ENCODE results near the gene C16orf74.

Gene C16orf74

DNA sequence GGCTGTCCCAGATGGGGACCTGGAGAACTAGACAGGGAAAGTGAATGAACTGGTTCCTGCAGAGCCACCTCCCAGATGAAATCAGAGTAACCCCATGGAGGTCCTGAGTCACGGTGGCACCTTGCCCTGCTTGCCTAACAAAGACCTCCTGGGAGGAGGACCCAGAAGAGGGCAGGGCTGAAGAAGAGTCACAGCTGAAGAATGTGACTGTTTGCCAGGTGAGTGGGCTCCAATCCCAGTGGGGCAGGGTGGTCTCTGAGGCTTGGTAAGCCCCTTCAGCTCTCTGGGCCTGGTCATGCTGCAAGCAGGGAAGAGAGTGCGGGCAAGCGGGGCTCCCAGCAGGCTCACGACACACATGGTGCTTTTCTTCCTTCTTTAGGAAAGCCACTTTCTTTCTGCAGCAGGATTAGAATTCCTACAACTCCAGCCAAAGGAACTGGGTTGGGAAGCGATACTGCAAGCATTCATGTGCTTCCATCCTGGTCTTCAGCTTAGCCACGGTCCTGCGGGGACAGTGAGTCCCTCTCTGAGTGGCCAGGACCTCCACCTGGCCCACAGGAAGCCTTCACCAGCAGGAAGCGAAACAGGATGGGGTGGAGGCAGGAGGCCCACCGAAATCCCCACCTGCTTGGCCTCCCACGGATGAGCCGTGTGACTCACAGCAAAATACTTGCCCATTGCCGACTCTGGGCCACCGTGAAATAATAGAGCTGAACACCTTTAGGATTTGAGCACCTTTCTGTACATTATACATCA, 4.3 kb downstream of the C16orf74 start:
- no peak for FAIRE-seq

DNA sequence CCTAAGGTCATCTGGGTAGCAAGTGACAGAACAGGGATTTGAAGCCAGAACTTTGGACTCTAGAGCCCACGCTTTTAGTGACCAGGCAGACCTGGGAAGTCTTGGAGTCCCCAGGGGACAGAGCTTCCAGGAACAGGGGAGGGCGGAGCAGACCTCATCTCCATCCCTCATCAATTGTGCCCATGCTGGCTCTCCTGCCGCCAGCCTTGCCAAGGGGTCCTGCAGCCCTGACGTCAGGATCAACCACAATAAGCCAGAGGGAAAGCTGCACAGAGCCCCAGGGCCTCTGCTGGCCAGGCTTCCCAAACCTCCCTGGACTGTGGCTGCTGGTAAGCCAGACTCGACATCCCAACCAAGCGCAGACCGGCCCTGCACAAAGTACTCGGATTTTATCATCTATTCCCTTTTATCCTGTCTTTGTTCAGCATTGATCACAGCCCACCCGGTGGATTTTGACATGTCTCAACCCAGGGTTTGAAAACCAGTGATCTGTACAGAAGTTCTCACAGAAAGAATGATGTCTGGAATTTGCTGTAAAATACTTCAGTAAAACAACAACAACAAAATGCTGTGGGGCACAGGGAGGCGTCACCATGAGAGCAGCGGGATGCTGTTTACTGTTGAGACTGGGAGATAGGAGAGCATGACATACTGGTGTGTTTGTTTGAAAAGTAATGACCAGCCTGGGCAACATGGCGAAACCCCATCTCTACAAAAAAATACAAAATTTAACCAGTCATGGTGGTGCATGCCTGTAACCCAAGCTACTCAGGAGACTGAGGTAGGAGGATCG, 11.8 kb downstream of the C16orf74 start:
- FAIRE-seq, result no peak

DNA sequence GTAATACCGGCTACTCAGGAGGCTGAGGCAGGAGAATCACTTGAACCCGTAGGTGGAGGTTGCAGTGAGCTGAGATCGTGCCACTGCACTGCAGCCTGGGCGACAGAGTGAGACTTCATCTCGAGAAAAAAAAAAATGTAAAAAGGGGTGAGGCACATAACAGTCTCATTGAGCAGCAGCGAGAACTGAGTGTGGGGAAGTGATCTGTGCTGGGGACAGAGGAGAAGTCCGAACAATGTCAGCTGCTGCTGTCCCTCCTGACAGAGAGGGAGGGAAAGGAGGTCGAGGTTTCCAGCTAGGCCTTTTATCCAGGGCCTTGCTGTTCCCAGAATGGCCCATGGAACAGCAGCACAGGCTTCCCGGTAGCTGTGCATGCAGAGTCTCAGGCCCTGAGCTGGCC, 14.0 kb downstream of the C16orf74 start:
- no peak for FAIRE-seq

DNA sequence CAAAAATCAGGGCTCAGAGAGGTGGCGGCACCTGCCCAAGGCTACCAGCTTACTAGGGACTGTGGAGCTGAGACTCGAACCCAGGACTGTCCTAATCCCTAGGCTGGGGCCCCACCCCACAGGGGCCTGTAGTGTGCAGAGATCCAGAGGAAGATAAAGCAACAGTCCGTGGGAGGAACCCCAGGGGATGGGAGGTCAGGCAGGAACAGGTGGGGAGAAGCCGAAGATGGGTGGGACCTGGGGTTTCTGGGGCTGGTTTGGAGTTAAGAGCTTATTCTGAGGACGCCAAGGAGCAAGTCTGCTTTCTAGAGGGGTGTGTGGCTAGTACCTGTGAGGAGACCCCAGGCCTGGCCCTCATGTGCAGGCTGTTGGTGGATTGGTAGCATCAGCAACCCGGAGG, 14.9 kb downstream of the C16orf74 start:
- no peak for FAIRE-seq

DNA sequence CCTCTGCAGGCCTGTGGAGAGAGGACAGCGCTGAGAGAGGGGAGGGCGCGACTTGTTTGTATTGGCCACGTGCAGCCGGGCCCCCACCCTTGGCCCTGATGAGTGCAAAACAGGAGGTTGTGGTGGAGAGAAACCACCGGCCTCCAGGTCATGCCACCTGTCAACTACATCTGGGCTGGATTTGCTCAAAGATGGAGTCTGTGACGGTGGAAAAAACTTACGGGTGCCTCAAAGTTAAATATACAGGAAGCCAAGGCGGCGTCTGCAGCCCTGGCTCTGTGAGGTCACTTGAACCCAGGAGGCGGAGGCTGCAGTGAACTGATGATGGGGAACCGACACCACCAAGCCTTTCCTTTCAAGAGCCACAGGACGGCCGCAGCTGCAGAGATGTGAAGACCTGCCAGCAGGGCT, 15.7 kb downstream of the C16orf74 start:
- FAIRE-seq, result no peak

DNA sequence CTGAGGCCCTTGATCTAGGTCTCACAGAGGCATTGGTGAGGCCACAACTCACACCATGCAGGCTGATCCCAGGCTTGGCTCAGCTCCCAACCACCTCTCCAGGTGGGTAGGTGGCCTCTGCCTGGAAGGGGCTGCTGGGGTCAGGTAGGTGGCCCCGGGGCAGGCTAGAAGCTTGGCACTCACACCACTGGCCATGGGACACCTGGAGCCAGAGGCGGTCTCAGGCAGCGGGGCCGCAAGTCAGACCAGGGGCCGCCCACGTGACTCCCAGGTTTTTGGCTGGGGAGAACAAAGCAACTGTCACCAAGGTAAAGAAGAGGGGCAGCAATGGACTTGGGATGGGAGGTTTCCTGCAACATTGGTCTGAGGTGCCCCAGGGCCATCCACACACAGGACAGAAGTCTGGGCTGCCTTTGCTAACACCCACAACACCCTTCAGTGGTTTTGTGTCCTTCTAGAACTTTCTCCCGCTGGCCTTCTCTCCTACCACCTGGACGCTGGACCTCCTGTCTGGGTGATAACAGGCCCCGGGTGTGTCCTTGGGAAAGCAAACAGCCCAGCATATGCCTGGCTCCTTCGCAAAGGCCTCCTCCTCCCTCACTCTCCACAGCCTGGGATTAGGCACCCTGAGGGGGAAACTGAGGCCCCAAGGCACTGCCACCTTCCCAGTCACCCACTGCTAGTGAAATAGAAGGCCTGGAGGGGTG, 16.4 kb downstream of the C16orf74 start:
- FAIRE-seq, result no peak

DNA sequence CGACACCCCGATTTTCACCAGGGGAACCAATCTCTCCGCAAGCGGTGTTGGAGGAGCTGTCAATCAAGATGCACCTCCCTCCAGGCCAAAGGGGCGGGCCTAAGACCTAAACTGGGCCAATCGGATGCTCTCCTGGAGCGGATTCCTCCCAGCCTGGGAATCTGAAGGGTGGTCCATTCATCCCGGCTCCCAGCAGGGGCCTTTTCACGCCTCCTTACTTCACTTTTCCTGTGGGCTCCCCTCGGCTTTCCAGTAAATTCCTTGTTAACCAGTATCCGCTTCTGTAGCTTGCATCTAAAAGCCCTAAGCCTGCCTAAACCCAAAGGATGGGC, 17.1 kb downstream of the C16orf74 start:
- FAIRE-seq, result no peak

DNA sequence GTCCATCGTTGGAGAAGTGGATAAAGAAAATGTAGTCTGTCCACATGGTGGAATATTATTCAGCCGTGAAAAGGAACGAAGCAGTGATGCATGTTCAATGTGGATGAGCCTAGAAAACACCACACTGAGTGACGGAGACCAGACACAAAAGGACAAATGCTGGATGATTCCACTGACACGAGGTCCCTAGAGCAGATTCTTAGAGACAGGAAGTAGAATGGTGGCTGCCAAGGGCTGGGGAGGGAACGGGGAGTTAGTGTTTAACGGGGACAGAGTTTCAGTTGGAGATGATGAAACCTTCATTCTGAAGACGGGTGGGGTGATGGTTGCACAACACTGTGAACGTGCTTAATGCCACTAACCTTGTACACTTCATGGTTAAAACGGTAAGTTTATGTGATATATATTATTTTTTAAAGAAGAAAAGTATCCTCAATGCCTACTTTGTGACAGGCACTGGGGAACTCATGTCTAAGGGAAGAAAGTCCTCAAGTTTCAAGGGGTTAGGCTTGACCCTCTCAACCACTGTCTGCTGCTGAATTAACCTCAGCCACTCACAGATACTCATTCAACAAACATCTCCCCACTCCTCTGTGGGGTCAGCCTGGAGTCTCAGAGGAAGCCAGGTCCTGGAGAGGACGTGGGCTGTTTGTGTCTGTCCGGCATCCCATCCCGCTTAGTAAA, 17.6 kb downstream of the C16orf74 start:
- FAIRE-seq, result no peak

DNA sequence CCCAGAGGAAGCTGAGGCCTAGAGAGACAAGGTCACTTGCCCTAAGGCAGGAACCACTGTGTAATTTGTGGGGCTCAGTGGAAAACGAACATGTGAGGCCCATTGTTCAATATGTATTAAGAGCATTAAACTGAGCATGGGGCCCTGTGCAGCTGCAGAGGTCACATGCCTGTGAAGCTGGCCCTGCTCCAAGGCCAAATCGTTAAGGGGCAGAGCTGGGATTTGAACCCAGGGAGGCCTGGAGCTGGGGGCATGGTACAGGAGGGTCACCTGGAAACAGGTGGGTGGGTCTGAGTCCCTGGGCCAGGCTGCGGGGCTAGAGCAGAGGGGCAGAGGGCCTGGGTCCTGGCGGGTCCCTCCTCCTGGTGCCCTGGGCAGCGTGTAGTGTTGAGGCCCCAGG, 19.7 kb downstream of the C16orf74 start:
- FAIRE-seq, result no peak

DNA sequence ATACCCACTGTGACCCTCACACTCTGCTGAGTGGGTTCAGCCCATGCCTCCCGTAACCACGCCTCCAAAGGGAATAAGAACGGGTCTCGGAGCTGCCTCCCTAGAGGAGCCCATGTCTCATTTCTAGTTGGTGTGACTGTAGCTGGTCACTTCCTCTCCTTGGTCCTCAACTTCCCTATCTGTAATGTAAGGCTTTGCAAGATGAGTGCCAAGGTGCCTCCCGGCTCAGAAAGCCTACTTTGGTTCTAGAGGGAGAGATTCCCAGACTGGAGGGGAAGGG, 20.8 kb downstream of the C16orf74 start:
- no peak for FAIRE-seq

DNA sequence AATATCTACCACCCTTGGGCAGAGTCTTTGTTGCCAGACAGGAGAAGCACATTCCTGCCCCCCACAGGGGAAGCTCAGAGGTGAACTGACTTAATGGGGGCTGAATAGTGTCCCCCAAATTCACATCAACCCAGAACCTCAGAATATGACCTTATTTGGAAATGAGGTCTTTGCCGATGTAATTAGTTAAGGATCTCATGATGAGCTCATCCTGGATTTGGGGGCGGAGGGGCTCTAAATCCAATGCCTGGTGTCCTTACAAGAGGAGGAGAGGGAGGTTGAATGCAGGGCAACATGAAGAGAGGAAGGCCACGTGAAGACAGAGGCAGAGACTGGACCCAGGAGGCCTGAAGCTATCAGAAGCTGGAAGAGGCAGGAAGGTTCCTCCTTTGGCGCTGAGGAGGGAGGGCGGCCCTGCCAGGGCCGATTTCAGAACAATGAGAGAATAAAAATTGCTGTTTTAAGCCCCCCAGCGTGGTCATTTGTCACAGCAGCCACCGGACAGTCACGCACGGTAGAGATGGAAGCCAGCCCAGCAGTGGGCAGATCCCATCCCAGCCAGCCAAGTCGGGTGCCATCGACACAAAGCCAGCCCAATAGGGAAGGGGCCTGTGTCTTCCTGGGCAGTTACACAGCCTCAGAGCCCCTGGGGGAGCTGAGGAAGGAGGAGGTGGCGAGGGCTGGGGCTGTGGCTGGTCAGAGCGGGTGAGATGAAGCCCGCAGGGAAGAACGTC, 21.3 kb downstream of the C16orf74 start:
- no peak for FAIRE-seq

DNA sequence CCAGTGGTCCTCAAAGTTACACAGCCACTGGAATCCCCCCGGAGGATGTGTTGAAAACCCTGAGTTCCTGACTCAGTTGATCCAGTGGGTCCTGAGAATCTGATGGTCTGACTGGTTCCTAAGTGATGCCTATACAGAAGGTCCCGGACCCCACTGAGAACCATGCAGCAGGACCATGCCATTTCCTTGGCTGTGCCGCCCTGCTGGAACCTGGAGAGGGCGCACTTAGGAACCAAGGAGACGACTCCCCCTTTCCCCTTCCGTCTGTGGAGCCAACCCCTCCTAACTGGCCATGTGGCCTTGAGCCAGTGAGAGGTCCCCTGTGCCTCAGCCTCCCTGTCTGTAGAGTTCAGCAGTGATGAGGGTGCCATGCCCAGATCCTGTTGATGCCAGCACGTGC, 22.0 kb downstream of the C16orf74 start:
- FAIRE-seq, result no peak

DNA sequence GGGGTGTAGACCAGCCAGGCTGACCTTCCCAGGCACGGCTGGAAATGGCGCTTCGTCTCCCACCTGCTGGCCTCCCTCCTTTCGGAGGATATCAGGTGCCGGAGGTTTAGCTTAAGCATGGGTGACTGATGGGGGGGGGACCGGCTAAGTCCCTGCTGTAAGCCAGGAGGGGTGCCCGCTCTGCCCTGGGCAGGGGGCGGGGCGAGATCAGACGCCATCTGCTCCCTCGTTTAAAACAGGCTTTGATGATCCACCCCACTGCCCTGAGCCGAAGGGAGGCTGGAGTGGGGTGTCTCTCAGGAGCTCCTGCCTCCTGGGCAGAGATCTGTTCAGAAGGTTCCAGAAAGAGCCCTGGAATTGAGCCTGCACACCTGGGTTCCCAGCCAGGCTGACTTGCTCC, 26.0 kb downstream of the C16orf74 start:
- no peak for FAIRE-seq

DNA sequence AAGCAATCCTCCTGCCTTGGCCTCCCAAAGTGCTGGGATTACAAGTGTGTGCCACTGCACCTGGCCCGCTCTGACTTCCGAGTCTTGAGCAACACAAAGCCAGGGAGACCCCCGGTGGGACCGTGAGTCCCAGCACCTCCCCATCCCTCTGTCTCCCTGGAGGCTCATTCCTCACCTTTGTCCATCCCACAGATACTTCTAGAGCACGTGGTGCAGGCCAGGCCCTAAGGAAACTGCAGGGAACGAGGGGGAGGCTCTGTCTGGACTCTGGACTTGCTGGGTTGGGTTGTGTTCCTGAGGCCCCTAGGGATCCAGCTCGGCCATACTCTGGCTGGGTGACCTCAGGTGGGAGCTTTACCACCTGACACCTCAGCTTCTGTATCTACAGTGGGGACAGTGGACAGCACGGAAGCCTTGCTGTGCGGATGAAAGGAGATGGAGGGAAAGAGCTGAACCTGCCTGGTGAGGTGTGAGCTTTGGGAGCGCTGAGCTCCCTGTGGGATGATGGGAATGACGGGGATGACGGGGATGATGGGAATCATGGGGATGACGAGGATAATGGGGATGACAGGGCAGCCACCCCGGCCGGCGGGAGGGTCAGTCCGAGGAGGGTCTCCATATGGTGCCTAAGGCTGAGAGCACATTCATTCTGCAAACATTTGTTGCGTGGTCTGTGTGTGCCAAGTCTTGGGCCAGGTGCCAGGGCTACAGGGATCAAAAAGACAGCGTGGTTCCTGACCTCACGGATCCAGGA, 26.6 kb downstream of the C16orf74 start:
- no peak for FAIRE-seq

DNA sequence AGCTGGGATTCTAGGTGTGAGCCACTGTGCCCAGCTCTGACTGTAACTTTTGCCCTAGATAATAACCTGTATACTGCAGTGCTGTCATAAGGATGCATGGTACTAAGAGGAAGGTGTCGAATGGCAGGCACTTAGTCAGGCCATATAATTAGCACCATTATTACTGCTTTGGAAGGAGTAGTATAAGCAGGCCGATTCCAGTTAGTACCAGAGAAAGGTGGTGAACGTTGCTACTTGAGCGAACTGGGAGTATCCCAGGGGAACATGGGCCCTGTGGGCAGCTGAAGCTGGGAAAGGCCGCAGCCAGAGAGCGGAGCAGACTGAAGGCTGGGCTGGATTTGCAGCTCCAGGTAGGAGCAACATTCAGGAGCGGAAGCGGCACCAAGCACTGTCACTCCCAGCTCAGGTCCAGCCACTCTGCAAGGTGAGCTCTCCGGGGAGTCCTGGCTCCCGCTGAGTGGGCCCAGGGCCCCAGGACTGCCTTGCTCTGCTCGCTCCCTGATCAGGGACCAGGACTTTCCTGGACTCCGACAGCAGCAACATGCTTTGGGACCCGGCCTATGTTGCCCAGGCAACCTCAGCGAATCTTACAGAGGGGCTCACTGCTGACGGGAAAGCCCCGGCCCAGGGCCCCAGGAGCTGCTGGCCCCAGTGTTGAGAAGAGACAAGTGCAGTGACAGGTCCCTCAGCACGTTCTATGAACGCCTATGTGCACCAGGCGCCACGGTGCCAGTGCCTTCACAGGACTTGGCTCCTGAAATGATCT, 28.6 kb downstream of the C16orf74 start:
- FAIRE-seq, result no peak

DNA sequence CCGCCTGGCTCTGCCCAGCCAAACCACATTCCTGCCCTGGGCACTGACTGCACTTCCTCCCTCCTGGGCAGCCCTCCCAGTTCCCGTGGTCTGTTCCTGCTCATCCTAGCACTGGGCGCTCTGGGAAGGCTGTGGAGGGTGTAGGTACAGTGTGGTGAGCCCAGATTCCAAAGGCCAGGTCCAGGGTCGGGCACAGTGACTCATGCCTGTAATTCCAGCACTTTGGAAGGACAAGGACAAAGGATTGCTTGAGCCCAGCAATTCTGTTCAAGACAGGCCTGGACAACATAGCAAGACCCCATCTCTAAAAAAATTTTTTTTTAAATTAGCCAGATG, 30.6 kb downstream of the C16orf74 start:
- FAIRE-seq, result no peak

DNA sequence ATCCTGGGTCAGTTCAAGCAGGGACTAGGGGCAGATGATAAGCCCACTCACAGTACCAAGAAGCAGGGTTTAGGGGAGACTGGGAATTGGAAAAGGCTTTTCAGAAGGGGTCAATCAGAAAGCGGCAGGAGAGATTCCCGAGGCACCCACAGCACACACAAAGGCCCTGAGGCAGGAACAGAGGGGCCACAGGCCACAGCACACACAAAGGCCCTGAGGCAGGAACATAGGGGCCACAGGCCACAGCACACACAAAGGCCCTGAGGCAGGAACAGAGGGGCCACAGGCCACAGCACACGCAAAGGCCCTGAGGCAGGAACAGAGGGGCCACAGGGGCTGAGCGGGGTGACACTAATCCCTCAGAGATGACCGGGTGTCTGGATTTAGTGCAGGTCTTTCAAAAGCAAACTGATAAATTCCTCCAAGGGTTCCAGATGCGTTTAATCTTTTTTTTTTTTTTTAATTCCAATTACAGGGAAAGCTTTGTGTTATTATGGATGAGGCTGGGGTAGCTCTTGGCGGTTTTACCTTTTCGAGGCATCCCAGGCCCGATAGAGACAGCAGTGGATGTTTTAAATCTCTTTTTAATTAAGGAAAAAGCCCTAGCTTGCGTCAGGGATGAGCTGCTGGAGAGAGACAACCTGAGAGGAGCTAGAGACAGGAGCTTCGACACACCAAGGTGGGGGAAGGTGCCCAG, 31.1 kb downstream of the C16orf74 start:
- FAIRE-seq, result no peak

DNA sequence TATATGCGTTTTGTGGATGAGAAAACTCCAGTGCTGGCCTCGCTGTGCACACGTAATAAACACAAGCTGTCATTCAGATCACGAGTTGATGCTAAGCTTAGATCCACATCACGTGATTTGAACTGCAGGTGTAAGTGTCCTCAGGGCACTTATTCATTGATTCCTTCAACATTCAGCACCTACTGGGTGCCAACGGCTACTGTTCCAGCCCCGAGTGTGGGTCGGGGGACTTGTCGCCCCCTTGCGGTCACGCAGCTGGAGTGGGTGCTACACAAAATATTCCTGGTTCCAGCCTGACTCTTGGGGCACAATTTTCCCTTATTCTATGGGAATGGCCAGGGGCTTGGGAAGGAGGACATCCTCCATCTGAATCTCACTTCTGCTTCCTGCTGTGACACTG, 32.2 kb downstream of the C16orf74 start:
- no peak for FAIRE-seq

DNA sequence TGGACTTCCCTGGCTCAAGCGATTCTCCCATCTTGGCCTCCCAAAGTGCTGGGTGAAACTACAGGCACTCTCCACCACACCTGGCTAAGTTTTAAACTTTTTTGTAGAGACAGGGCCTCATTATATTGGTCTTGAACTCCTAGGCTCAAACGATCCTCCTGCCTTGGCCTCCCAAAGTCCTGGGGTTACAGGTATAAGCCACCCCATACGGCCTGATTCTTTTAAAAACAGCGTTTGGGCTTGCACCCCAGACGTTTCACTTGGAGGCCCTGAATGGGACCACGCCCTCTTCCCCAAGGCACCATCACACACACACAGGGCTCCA, 32.8 kb downstream of the C16orf74 start:
- no peak for FAIRE-seq

DNA sequence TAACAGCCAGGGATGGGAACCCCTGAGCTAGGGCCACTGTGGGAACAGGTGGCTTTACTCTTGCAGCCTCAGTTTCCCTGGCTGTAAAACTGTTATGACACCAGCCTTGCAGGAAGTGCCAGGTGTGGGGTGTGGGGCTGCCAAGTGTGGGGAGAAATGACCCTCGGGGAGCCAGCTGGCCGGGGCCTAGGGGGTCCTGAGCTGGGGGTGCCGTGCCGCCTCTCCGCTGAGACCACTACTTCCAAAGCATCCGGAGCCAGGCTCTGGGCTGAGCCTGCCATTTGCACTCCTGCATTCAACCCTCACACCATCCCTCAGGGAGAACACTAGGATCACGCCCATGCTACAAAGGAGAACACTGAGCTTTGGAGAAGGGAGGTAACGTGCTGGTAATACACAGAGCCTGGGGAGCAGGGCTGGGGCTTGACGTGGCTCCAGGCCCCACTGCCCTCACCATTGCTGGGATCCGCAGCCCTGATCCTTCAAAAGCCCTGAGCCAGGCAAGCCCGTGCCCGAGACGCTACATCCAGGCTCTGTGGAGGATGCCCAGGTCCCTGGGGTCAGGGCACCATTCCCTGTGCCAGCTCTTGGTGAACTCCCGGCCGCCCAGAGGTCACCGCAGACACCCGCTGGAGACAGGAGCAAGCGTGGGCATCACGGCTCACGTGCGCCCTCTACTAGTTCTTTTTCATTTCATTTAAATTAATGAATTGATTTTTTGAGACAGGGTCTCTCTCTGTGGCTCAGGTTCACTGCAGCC, 33.3 kb downstream of the C16orf74 start:
- FAIRE-seq, result no peak

Measured in TTC549 (cell line).